Measurements from ENCODE around the gene TRIM34. TPM values are rescaled to one million over a fixed set of nuclear protein-coding genes. Genes with fewer than 3 reads are reported as not detected.
"Not testable (repeated sequence)": the region's sequence is repeated elsewhere in the genome, so short reads cannot be mapped to it uniquely, and the experiment has no call there.

TRIM34 gene
- total and polyA plus RNA-seq, 2 experiments from 2014 or later, result 2.4 TPM

DNA sequence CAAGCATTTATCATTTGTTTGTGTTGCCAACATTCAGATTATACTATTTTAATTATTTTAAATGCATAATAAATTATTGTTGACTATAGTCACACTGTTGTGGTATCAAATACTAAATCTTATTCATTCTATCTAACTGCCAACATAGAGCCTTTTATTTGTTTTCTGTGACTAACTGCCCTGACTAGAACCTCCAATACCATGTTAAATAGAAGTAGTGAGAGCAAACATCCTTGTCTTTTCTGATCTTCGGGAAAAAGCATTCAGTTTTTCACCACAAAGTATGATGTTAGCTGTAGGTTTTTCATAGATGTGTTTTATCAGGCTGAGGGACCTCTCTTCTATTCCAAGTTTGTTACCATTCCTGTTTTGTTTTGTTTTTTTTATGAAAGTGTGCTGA lies 15.2 kb downstream of the TRIM34 start:
- no peaks in the 10 kb centered on the region for H3K27me3 ChIP-seq
- TF ChIP-seq, protein P1, sequence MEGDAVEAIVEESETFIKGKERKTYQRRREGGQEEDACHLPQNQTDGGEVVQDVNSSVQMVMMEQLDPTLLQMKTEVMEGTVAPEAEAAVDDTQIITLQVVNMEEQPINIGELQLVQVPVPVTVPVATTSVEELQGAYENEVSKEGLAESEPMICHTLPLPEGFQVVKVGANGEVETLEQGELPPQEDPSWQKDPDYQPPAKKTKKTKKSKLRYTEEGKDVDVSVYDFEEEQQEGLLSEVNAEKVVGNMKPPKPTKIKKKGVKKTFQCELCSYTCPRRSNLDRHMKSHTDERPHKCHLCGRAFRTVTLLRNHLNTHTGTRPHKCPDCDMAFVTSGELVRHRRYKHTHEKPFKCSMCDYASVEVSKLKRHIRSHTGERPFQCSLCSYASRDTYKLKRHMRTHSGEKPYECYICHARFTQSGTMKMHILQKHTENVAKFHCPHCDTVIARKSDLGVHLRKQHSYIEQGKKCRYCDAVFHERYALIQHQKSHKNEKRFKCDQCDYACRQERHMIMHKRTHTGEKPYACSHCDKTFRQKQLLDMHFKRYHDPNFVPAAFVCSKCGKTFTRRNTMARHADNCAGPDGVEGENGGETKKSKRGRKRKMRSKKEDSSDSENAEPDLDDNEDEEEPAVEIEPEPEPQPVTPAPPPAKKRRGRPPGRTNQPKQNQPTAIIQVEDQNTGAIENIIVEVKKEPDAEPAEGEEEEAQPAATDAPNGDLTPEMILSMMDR (IDR thresholded peaks at IDR 0.05; ENCODE audit: low read depth, low read length), result no peak
- no peak overlapping the region for H3K27ac ChIP-seq
- DNase-seq (ENCODE audit: low read depth in 1 of 2, low spot score in 1 of 2), result no peak
- no peak overlapping the region for H3K4me3 ChIP-seq
- H3K9me3 ChIP-seq (ENCODE audit: low read depth), result no peaks in the 10 kb centered on the region
- H3K36me3 ChIP-seq, result no peaks in the 10 kb centered on the region
- no peaks in the 10 kb centered on the region for H3K4me1 ChIP-seq (ENCODE audit: low read depth)

DNA sequence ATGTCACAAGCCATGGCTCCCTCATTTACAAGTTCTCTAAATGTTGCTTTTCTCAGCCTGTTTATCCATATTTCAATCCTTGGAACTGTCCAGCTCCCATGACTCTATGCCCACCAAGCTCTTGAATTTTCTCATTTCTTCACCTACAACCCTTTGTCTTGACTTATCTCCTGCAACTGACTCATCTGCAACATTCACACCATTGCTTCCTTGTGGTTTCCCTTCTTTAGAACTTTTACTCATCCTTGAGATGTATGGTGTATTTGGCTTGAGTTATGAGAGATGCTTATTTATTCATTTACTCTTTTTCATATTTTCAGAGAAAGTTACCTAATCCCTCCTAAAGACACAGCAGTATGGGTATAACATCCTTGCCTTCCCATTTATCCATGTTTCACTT lies 18.8 kb downstream of the TRIM34 start:
- Histone ChIP-seq H3K36me3 (no peaks in the 10 kb centered on the region), H3K27ac (no peak overlapping the region), H3K4me1 (ENCODE audit: low read depth) (no peaks in the 10 kb centered on the region), H3K4me3 (no peak overlapping the region), H3K27me3 (no peaks in the 10 kb centered on the region), H3K9me3 (ENCODE audit: low read depth) (no peaks in the 10 kb centered on the region)
- no peak for DNase-seq (ENCODE audit: low read depth in 1 of 2, low spot score in 1 of 2)
- TF ChIP-seq, protein P1 (IDR thresholded peaks at IDR 0.05; ENCODE audit: low read depth, low read length), result no peak

DNA sequence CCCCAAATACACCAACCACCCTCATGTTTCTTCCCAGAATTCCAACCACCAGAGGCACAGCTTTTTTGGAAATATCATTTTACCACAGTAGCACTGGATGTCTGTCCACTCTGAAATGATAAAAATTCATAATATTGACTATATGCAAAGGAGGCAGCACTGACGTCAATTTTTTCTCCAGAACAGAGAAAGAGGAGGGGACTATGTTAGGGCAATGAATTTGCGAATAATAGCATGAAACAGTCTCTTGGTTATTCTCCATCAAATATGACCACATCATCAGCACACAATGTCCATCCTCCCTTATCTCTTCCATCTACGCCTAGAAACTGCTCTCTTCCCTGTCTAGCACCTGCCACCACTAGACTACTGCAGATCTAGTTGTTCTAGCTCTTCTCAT lies 21.3 kb downstream of the TRIM34 start:
- Histone ChIP-seq H3K36me3 (no peaks in the 10 kb centered on the region), H3K9me3 (ENCODE audit: low read depth) (no peaks in the 10 kb centered on the region), H3K4me1 (ENCODE audit: low read depth) (no peaks in the 10 kb centered on the region), H3K27me3 (no peaks in the 10 kb centered on the region), H3K27ac (no peak overlapping the region), H3K4me3 (no peak overlapping the region)
- DNase-seq (ENCODE audit: low read depth in 1 of 2, low spot score in 1 of 2), result no peak
- TF ChIP-seq, protein P1 (IDR thresholded peaks at IDR 0.05; ENCODE audit: low read depth, low read length), result no peak

DNA sequence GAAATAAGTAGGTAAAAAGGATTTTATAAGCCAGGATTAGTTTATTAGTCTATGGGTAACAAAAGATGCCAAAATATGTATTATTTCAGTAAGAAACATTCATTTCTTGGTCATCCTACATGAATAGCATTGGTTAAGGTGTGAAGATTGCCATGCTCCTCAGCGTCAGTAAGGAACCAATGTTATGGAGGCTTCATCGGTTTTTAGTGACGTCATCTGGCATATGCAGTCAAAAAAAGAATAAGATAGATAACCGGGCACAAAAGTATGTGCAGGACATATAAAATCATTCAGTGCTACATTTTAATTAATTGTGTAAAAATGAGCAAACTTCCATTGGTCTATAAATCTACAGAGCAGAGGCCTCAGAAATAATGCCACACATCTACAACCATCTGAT lies 30.7 kb downstream of the TRIM34 start:
- no peak for DNase-seq (ENCODE audit: low read depth in 1 of 2, low spot score in 1 of 2)
- H3K27me3 ChIP-seq, result no peaks in the 10 kb centered on the region
- no peaks in the 10 kb centered on the region for H3K4me1 ChIP-seq (ENCODE audit: low read depth)
- H3K36me3 ChIP-seq, result no peaks in the 10 kb centered on the region
- no peak overlapping the region for H3K4me3 ChIP-seq
- no peak overlapping the region for H3K27ac ChIP-seq
- H3K9me3 ChIP-seq (ENCODE audit: low read depth), result no peaks in the 10 kb centered on the region
- TF ChIP-seq, protein P1 (IDR thresholded peaks at IDR 0.05; ENCODE audit: low read depth, low read length), result no peak

DNA sequence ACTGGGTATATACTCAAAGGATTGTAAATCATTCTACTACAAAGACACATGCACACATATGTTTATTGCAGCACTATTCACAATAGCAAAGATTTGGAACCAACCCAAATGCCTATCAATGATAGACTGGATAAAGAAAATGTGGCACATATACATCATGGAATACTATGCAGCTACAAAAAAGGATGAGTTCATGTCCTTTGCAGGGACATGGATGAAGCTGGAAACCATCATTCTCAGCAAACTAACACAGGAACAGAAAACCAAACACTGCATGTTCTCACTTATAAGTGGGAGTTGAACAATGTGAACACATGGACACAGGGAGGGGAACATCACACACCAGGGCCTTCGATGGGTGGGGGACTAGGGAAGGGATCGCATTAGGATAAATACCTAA lies 32.2 kb downstream of the TRIM34 start:
- not testable (repeated sequence) for H3K27ac ChIP-seq; H3K9me3 ChIP-seq (ENCODE audit: low read depth); H3K4me3 ChIP-seq; H3K4me1 ChIP-seq (ENCODE audit: low read depth); H3K36me3 ChIP-seq; DNase-seq (ENCODE audit: low read depth in 1 of 2, low spot score in 1 of 2); H3K27me3 ChIP-seq

DNA sequence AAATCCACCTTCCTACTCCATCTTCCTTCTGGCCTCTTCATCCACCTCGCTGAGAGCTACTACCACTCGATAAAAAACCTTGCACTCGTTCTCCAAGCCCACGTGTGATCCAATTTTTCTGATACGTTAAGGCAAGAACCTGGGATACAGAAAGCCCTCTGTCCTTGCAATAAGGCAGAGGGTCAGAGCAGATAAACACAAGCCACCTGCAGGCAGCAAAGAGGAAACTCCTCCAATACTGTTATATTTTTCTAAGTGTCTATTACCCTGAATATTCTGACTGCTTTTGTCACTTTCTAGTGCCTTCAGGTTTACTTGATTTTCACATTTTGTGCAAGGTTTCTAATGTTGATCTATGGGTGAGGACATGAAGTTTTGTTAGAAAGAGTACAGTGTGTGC lies 33.5 kb downstream of the TRIM34 start:
- Histone ChIP-seq H3K4me1 (ENCODE audit: low read depth) (no peaks in the 10 kb centered on the region), H3K9me3 (ENCODE audit: low read depth) (no peaks in the 10 kb centered on the region), H3K4me3 (no peak overlapping the region), H3K27ac (no peak overlapping the region), H3K27me3 (no peaks in the 10 kb centered on the region), H3K36me3 (peaks cover 1% of the 10 kb centered on the region)
- DNase-seq (ENCODE audit: low read depth in 1 of 2, low spot score in 1 of 2), result no peak
- TF ChIP-seq, protein P1 (IDR thresholded peaks at IDR 0.05; ENCODE audit: low read depth, low read length), result no peak
